Natural killer cell (primary cell): ENCODE data around the gene TEX52. TPM values are rescaled to one million over a fixed set of nuclear protein-coding genes. Genes with fewer than 3 reads are reported as not detected.

Experiments
- ATAC-seq, 3 donors: fragments of 150-1000 bp in 2 of 3; fragments of 200-7000 bp in 1 of 3; cut with Tn5 transposase; 1 replicate in 1 of 3; 2 replicates in 2 of 3; pipeline ENCODE4 v1.10.0; 2021; ENCODE audit warnings: mild to moderate bottlenecking in 2 of 3, moderate library complexity in 2 of 3
- DNase-seq, 2 donors: peaks; one replicate each; pipeline versions ENCODE4 v3.0.0 to v3.0.0-alpha.2; 2013 to 2021; ENCODE audit warnings: mixed read lengths in 1 of 2
- H3K27ac ChIP-seq: one replicate; pipeline ENCODE4 v1.5.1; 2013; ENCODE audit warnings: mild to moderate bottlenecking, low read length
- H3K27me3 ChIP-seq: one replicate; pipeline ENCODE4 v1.6.1; 2013; ENCODE audit warnings: low read length; ENCODE audit not compliant: control insufficient read depth, insufficient read depth
- H3K36me3 ChIP-seq: one replicate; pipeline ENCODE4 v1.6.1; 2013; ENCODE audit warnings: low read length; ENCODE audit not compliant: control insufficient read depth, insufficient read depth
- H3K4me1 ChIP-seq: one replicate; pipeline ENCODE4 v1.6.1; 2013; ENCODE audit warnings: low read length; ENCODE audit not compliant: control insufficient read depth, insufficient read depth
- H3K4me3 ChIP-seq: one replicate; pipeline ENCODE4 v1.5.1; 2013; ENCODE audit warnings: low read length
- H3K9me3 ChIP-seq: one replicate; pipeline ENCODE4 v1.6.1; 2013; ENCODE audit warnings: low read length; ENCODE audit not compliant: control insufficient read depth, insufficient read depth
- H3K27ac Mint-ChIP-seq, 2 donors: one replicate each; pipeline ENCODE4 v1.8.0; 2022; ENCODE audit warnings: mild to moderate bottlenecking in 2 of 2, mixed read lengths in 2 of 2, moderate library complexity in 1 of 2
- H3K27me3 Mint-ChIP-seq, 2 donors: one replicate each; pipeline ENCODE4 v1.8.0; 2022; ENCODE audit warnings: low read depth in 2 of 2, mixed read lengths in 2 of 2
- H3K36me3 Mint-ChIP-seq: one replicate; pipeline ENCODE4 v1.8.0; 2022; ENCODE audit warnings: mixed read lengths
- H3K4me1 Mint-ChIP-seq, 2 donors: one replicate each; pipeline ENCODE4 v1.8.0; 2022; ENCODE audit warnings: mixed read lengths in 2 of 2
- H3K4me3 Mint-ChIP-seq: one replicate; pipeline ENCODE4 v1.8.0; 2022; ENCODE audit warnings: mild to moderate bottlenecking, moderate library complexity, mixed read lengths
- H3K9me3 Mint-ChIP-seq, 2 donors: one replicate each; pipeline ENCODE4 v1.8.0; 2022; ENCODE audit warnings: mixed read lengths in 2 of 2
- WGBS: methylation state at CpG from one replicate; pipeline ENCODE4 v1.1.7; 2013; ENCODE audit warnings: missing lambda C conversion rate; ENCODE audit not compliant: insufficient coverage; 5-methylcytosine and 5-hydroxymethylcytosine counted together
- intact Hi-C: fragments of 100-400 bp; cut with micrococcal nuclease; formaldehyde crosslinking; loops from one replicate; pipeline ENCODE4 v1.14.2; 2022
- total RNA-seq, 4 donors: library from RNA; stranded (reverse); fragments of 120-200 nt in 1 of 4; gene quantifications; one replicate each; pipeline versions ENCODE4 v1.2.3 to v1.2.4, GENCODE V29; 2013 to 2022
- TF ChIP-seq, protein P1 (sequence below): fragments of 200-600 bp; IDR thresholded peaks from one replicate; pipeline ENCODE4 v1.8.0; 2022; ENCODE audit warnings: antibody characterized with exemption

TEX52 gene
- total RNA-seq: not detected
- not detected for total RNA-seq (2013)

- intact Hi-C loops: no loop called here
- Histone ChIP-seq H3K4me1 (peaks cover under 1% of the 10 kb centered on the region), H3K36me3 (peaks cover 6% of the 10 kb centered on the region), H3K27ac (no peak within 1 kb of the TSS), H3K4me3 (no peak within 1 kb of the TSS), H3K27me3 (no peaks in the 10 kb centered on the region), H3K9me3 (no peaks in the 10 kb centered on the region)
- Mint-ChIP-seq H3K4me1 (peaks cover 0 to 5% of the 10 kb centered on the region in 2 donors), H3K9me3 (no peaks in the 10 kb centered on the region), H3K27me3 (no peaks in the 10 kb centered on the region), H3K27ac (no peak within 1 kb of the TSS), H3K4me3 (no peak within 1 kb of the TSS), H3K36me3 (no peaks in the 10 kb centered on the region)
- no peak for ATAC-seq
- DNase-seq: no peak
- 91% methylated on average over 3 of the region's 3 CpGs for WGBS
- TF ChIP-seq, protein P1, sequence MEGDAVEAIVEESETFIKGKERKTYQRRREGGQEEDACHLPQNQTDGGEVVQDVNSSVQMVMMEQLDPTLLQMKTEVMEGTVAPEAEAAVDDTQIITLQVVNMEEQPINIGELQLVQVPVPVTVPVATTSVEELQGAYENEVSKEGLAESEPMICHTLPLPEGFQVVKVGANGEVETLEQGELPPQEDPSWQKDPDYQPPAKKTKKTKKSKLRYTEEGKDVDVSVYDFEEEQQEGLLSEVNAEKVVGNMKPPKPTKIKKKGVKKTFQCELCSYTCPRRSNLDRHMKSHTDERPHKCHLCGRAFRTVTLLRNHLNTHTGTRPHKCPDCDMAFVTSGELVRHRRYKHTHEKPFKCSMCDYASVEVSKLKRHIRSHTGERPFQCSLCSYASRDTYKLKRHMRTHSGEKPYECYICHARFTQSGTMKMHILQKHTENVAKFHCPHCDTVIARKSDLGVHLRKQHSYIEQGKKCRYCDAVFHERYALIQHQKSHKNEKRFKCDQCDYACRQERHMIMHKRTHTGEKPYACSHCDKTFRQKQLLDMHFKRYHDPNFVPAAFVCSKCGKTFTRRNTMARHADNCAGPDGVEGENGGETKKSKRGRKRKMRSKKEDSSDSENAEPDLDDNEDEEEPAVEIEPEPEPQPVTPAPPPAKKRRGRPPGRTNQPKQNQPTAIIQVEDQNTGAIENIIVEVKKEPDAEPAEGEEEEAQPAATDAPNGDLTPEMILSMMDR: no peak
Measured at GRCh38 chr12:2857021-2857431, at the start of gene TEX52. TSS of gene TEX52 (minus strand) at chr12:2857039. CDS start at chr12:2857026, 13 bp downstream.

DNA sequence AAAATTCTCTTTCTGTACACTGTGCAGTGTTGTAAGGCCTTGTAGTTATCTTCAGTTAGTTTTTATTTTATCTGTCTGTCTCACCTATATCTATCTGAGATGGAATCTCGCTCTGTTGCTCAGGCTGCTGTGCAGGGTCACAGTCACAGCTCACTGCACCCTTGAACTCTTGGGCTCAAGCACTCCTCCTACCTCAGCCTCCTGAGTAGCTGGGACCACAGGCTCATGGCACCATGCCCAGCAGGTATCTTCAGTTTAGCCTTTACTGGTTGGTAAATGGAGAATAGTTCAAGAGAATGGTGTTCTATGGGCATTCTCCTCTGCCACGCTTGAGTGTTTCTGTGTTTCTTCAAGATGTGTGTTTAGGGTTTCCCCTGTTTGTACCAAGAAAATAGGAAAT lies 47.4 kb upstream of the TEX52 start:
- Mint-ChIP-seq H3K9me3 (no peaks in the 10 kb centered on the region), H3K36me3 (no peaks in the 10 kb centered on the region), H3K4me3 (no peak overlapping the region), H3K27ac (no peak overlapping the region), H3K27me3 (no peaks in the 10 kb centered on the region), H3K4me1 (no peaks in the 10 kb centered on the region)
- H3K27ac ChIP-seq: no peak overlapping the region
- TF ChIP-seq, protein P1: no peak
- H3K4me3 ChIP-seq: no peak overlapping the region
- no peaks in the 10 kb centered on the region for H3K4me1 ChIP-seq
- no peaks in the 10 kb centered on the region for H3K9me3 ChIP-seq
- no peaks in the 10 kb centered on the region for H3K27me3 ChIP-seq
- no peak for ATAC-seq
- WGBS: 92% methylated on average over 2 of the region's 2 CpGs
- no peaks in the 10 kb centered on the region for H3K36me3 ChIP-seq
- intact Hi-C loops: no loop called here
- DNase-seq: no peak

- intact Hi-C loops: no loop called here
- Histone ChIP-seq H3K27ac (no peak overlapping the region), H3K4me3 (no peak overlapping the region), H3K4me1 (no peaks in the 10 kb centered on the region), H3K9me3 (no peaks in the 10 kb centered on the region), H3K36me3 (no peaks in the 10 kb centered on the region), H3K27me3 (no peaks in the 10 kb centered on the region)
- Mint-ChIP-seq H3K9me3 (no peaks in the 10 kb centered on the region), H3K36me3 (no peaks in the 10 kb centered on the region), H3K27me3 (no peaks in the 10 kb centered on the region), H3K4me1 (no peaks in the 10 kb centered on the region), H3K4me3 (no peak overlapping the region), H3K27ac (no peak overlapping the region)
- ATAC-seq (no peak), DNase-seq (no peak)
- TF ChIP-seq, protein P1: no peak
- 90% methylated on average over 3 of the region's 4 CpGs for WGBS
Measured at GRCh38 chr12:2902272-2902880, 45.5 kb upstream of the TEX52 start.

DNA sequence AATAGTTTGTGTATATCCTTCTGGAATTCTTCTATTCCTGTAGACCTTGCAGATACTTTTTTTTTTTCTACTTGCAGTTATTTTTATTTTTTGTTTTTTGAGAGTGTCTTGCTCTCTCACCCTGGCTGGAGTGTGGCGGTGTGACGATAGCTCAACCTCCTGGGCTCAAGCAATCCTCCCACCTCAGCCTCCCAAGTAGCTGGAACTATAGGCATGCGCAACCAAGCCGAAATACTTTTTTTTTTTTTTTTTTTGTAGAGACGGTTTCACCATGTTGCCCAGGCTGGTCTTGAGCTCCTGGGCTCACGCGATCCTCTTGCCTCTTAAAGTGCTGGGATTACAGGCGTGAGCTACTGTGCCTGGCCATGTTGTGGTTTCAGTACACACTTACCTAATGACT lies 43.8 kb upstream of the TEX52 start:
- no peak overlapping the region for H3K4me3 Mint-ChIP-seq
- WGBS: 95% methylated on average over 8 of the region's 8 CpGs
- intact Hi-C loops: no loop called here
- Histone ChIP-seq H3K4me1 (no peaks in the 10 kb centered on the region), H3K9me3 (no peaks in the 10 kb centered on the region), H3K4me3 (no peak overlapping the region), H3K27me3 (no peaks in the 10 kb centered on the region), H3K27ac (no peak overlapping the region), H3K36me3 (no peaks in the 10 kb centered on the region)
- H3K9me3 Mint-ChIP-seq: no peaks in the 10 kb centered on the region
- no peak for DNase-seq
- H3K4me1 Mint-ChIP-seq: no peaks in the 10 kb centered on the region
- no peak for ATAC-seq
- no peaks in the 10 kb centered on the region for H3K27me3 Mint-ChIP-seq
- TF ChIP-seq, protein P1: no peak
- H3K27ac Mint-ChIP-seq: no peak overlapping the region
- no peaks in the 10 kb centered on the region for H3K36me3 Mint-ChIP-seq
